SIG-M5 treated with dmso at 0.1 percent for 504 hours (cell line): ENCODE results near the gene C19orf85.
"Not testable (repeated sequence)": the region's sequence is repeated elsewhere in the genome, so short reads cannot be mapped to it uniquely, and the experiment has no call there.

ENCODE experiments used
- DNase-seq: peaks from one replicate; lab custom pipeline; 2025; ENCODE audit not compliant: unreplicated experiment; lab: John Stamatoyannopoulos, UW

Gene C19orf85

GRCh38 chr19:55442372-55442961 lies 22.1 kb downstream of the C19orf85 start:
- no peak for DNase-seq

DNA sequence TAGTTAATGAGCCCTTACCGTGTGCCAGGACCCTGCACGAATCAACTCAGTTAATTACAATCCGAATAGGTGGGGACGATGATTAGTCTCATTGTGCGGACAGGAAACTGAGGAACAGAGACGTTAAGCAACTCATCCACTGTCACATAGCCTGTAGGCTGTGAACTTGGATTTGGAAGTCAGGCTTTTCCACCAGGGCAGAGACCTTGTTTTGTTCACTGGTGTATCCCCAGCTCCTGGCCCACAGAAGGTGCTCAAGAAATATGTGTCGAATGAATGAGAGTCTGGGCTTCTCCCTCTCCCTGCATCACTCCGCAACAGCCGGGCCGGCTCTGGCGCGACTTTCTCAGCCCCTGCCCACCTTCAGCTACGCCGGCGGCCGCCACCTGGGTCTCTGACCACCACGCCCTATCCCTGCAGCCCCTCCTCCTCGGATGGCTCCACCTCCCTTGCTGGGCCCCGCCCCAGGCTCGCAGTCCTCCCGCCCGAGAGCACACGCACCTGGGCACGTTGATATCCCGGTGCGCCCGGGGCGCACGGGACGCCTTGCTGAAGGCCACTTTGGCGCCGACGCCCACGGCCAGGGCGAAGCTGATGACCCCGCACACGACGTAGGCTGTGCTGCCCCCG lies 22.7 kb downstream of the C19orf85 start:
- no peak for DNase-seq

GRCh38 chr19:55441319-55441691 lies 23.2 kb downstream of the C19orf85 start:
- peak; percentile 77 for DNase-seq

- no peak for DNase-seq
These were observed 24.0 kb downstream of the C19orf85 start for GRCh38 chr19:55440411-55441105.

DNA sequence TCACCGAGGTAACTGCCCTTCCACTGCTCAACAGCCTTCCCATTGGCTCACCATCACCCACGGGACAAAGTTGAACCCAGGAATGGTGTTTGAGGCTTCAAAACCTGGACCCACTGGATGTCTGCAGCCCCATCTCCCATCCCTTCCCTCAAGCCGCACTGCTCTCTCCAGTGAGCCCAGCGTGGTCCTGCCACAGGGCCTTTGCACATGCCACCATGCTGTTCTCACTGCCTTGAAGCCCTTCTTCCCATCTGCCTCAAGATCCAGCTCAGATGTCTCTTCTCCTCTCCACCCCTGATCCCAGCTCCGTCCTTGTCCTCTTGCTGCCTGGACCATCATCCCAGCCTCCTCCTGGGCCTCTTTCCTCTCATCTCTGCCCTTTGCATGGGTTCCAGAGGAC lies 25.5 kb downstream of the C19orf85 start:
- DNase-seq: no peak

- peak; percentile 47 for DNase-seq
These were observed 27.1 kb downstream of the C19orf85 start for GRCh38 chr19:55437410-55437809.

DNA sequence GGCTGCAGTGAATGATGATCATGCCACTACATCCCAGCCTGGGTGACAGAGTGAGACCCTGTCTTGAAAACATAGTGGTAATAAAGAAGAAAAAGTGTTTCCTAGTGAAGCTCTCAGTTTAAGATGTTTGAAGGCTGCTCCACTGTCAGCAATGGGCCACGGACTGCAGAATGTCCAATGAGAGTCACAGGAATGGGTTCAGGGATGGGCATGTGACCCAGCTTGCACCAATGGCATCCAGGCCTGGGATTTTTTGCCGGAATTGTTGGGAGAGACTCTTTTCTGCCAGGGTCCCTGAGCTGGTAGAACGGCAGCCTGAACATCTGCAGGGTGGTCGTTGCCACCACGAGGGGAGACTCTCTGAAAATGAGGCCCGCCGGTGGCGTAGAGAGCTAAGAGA lies 27.7 kb downstream of the C19orf85 start:
- no peak for DNase-seq

DNA sequence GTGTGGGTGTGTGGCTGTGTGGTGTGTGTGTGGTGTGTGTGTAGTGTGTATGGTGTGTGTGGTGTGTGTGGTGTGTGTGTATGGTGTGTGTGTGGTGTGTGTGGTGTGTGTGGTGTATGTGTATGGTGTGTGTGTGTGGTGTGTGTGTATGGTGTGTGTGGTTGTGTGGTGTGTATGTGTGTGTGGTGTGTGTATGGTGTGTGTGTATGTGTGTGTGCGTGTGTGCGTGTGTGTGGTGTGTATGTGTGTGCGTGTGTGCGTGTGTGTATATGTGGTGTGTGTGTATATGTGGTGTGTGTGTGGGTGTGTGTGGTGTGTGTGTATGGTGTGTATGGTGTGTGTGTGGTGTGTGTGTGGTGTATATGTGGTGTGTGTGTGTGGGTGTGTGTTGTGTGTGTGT lies 29.5 kb downstream of the C19orf85 start:
- DNase-seq: no peak

DNA sequence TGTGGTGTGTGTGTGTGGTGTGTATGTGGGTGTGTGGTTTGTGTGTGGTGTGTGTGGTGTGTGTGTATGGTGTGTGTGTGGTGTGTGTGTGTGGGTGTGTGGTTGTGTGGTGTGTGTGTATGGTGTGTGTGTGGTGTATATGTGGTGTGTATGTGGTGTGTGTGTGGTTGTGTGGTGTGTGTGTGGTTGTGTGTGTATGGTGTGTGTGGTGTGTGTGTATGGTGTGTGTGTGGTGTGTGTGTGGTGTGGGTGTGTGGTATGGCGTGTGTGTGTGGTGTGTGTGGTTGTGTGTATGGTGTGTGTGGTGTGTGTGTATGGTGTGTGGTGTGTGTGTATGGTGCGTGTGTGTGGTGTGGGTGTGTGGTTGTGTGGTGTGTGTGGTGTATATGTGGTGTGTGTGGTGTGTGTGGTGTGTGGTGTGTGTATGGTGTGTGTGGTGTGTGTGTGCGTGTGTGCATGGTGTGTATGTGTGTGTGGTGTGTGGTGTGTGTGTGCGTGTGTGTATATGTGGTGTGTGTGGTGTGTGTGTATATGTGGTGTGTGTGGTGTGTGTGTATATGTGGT lies 30.1 kb downstream of the C19orf85 start:
- DNase-seq: no peak

- DNase-seq: no peak
These were observed 31.3 kb downstream of the C19orf85 start for GRCh38 chr19:55433292-55433691.

DNA sequence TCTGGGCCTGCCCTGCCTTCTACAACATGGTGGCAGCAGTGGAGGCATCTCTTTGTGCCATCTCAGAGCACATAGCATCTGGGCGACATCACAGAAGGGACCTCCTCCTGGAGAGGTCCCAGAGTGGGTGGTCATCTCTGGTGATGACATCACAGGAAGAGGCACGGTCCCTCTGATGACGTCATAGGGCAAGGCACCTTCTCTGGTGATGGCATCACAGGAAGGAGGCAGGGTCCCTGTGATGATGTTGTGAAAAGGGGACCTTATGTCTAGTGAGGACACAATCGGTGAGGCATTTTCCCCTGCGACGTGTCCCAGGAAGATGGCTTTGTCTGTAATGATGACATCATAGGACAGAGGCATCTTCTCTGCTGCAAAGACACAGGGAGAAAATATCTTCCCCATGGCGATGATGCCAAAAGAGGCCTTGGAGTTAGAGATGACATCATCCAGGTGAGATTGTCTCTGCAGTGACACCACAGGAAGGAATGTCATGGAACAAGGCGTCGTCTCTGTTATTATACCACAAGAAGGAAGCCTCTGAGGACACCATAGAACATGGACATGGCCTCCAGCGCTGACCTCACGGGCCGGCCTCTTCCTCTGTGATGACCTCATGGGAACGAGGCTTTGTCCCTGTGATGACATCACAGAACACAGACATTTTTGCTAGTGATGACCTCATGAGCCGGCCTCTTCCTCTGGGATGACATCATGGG lies 32.2 kb downstream of the C19orf85 start:
- DNase-seq: no peak

DNA sequence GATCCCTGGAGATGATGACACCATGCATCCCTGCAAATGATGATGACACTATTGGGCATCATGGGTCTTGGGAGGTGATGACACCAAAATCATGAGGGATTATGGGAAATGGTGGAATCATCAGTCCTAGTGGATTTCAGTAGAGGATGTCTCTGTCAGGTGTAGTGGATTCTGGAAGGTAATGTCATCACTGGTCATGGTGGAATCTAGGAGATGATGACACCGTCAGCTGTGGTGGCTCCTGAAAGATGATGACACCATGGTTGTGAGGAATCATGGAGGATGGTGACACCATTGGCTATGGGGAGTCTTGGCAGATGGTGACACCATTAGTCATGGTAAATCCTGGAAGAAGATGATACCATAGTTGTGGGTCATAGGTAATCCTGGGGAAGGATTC lies 33.4 kb downstream of the C19orf85 start:
- no peak for DNase-seq

DNA sequence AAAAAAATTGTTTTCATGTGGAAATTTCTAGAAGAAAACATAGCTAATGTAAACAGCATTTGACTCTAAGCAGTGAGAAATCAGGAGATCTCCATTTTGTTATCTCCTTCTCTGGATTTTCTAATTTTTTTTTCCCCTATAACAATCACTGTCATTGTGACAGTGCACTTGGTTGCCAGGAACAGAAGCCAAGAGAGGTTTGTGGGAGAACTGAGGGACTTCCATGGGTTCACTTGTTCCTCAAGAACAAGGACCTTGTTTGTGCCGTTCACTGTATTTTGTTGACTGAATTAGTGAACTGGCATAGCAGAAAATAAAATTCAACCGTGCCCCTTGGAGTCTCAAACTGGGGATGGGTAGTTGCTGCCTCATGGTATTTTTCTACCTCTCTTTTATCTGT lies 38.5 kb downstream of the C19orf85 start:
- no peak for DNase-seq

DNA sequence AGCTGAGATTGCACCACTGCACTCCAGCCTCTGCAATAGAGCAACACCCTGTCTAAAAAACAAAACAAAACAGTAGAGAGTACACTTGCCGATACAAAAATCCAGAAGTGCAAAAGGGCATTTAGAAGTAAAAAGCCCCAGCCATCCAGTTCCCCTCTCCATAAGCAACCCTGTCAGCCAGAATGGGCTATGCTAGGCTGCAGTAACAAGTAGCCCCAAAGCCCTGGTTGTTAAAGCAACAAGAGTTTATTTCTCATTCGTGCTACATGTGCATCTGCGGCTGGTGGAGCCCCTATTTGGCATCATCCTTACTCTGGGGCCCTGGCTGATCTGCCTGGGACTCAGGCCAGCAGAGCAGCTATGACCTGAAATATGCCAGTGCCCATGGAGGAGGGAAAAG lies 40.0 kb downstream of the C19orf85 start:
- DNase-seq: no peak

- DNase-seq: no peak
These were observed 41.1 kb downstream of the C19orf85 start for GRCh38 chr19:55423225-55424005.

DNA sequence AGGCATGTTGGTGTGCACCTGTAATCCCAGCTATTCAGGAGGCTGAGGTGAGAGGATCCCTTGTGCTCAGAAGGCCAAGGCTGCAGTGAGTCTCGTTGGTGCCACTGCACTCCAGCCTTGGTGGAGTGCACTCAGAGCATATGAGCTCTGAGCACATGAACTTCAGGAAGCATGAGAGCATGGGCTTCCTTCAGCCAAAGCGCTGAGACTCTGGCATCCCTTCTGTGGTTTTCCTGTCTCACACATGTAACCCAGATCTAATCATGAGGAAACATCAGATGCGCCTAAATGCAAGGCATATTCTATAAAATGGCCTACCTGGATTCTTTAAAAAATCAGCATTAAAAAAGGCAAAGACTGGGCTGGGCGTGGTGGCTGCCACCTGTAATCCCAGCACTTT lies 43.3 kb downstream of the C19orf85 start:
- DNase-seq: not testable (repeated sequence)

GRCh38 chr19:55419624-55420236 lies 44.8 kb downstream of the C19orf85 start:
- DNase-seq: no peak

GRCh38 chr19:55419103-55419502 lies 45.4 kb downstream of the C19orf85 start:
- DNase-seq: no peak

GRCh38 chr19:55418185-55418584 lies 46.4 kb downstream of the C19orf85 start:
- DNase-seq: peak; percentile 63
